ENCODE data around the gene NBPF20. TPM values are rescaled to one million over a fixed set of nuclear protein-coding genes. Genes with fewer than 3 reads are reported as not detected.
"Not testable (repeated sequence)": the region's sequence is repeated elsewhere in the genome, so short reads cannot be mapped to it uniquely, and the experiment has no call there.

NBPF20 gene
- polyA plus RNA-seq, 1 donor from 2014 or later, result 6.8 TPM

DNA sequence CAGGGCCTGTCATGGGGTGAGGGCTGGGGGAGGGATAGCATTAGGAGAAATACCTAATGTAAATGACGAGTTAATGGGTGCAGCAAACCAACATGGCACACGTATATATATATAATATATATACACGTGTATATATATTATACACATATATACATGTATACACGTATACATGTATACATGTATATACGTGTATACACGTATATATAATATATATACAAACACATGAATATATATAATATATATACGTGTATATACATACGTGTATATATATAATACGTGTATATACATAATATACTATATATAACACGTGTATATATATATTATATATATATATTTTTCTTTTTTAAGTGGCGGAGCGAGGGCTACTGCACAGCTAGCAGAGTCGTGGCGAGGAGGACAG lies 18.1 kb downstream of the NBPF20 start:
- not testable (repeated sequence) for H3K9me2 ChIP-seq (ENCODE audit: insufficient read depth, low read length); H3K27ac ChIP-seq (ENCODE audit: low read length); H3K4me3 ChIP-seq (ENCODE audit: low read length); H3F3A ChIP-seq (ENCODE audit: insufficient read depth, low read length, poor library complexity, severe bottlenecking); H3K36me3 ChIP-seq (ENCODE audit: insufficient read depth, low read length); H3K9ac ChIP-seq (ENCODE audit: low read length); H3K4me2 ChIP-seq (ENCODE audit: low read length); H3K79me2 ChIP-seq (replicated peaks; ENCODE audit: insufficient read depth, low read length); H3K9me3 ChIP-seq (ENCODE audit: low read length); H2AFZ ChIP-seq (ENCODE audit: low read depth, low read length); H3K27me3 ChIP-seq (ENCODE audit: insufficient read depth, low read depth, low read length); H4K20me1 ChIP-seq (ENCODE audit: insufficient read depth)

DNA sequence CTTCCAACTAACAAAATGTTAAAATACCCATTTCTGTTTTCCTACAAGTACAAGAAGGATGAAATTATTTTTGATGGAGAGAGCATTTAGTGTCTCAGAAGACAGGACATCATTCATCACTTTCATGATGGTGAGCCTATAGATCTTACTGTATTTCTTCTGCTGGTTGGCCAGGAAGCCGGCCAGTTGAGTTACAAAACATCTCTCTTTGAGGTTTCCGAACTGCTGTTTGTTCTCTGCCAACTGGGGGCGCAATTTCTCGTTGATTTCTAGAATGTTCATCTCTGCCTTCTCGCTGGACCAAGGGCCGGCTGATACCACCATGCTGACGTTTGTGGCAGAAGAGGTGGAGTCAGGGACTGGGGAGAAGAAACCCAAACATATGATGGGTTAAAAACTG lies 20.5 kb downstream of the NBPF20 start:
- H2AFZ ChIP-seq (ENCODE audit: low read depth, low read length); H3K79me2 ChIP-seq (replicated peaks; ENCODE audit: insufficient read depth, low read length); H3K27ac ChIP-seq (ENCODE audit: low read length); H3K27me3 ChIP-seq (ENCODE audit: insufficient read depth, low read depth, low read length); H3K4me2 ChIP-seq (ENCODE audit: low read length); H3K4me3 ChIP-seq (ENCODE audit: low read length); H3K9ac ChIP-seq (ENCODE audit: low read length); H4K20me1 ChIP-seq (ENCODE audit: insufficient read depth); H3F3A ChIP-seq (ENCODE audit: insufficient read depth, low read length, poor library complexity, severe bottlenecking); H3K9me3 ChIP-seq (ENCODE audit: low read length); H3K9me2 ChIP-seq (ENCODE audit: insufficient read depth, low read length); H3K36me3 ChIP-seq (ENCODE audit: insufficient read depth, low read length): not testable (repeated sequence)

DNA sequence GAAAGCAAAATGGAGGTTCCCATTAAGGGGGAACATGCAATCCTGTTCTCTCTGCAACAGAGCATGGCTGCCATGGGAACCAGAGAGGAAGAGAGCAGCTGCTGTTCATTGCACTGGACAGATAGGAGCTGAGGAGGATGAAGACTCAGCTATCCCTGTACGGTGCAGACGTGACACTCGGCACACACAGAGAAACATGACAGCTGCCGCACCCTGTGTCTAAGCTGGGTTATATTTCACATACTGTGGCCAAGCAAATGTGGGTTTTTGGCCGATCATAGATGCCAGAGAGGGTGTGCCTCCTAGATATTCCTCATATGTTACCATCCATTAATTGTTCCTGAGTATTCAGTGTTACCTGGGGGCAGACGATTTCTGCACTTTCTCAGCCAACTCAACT lies 24.7 kb downstream of the NBPF20 start:
- H3K4me3 ChIP-seq (ENCODE audit: low read length); H3K9me3 ChIP-seq (ENCODE audit: low read length); H3F3A ChIP-seq (ENCODE audit: insufficient read depth, low read length, poor library complexity, severe bottlenecking); H3K27ac ChIP-seq (ENCODE audit: low read length); H3K4me2 ChIP-seq (ENCODE audit: low read length); H2AFZ ChIP-seq (ENCODE audit: low read depth, low read length); H3K9me2 ChIP-seq (ENCODE audit: insufficient read depth, low read length); H3K79me2 ChIP-seq (replicated peaks; ENCODE audit: insufficient read depth, low read length); H3K9ac ChIP-seq (ENCODE audit: low read length); H3K27me3 ChIP-seq (ENCODE audit: insufficient read depth, low read depth, low read length); H4K20me1 ChIP-seq (ENCODE audit: insufficient read depth); H3K36me3 ChIP-seq (ENCODE audit: insufficient read depth, low read length): not testable (repeated sequence)

Small RNA genes lying within 50 kb of the gene (small RNA-seq; reads per million reads assigned to genes)
- 2.7 to 44.1 (median 7.2) reads per million in 3 experiments for gene RF00003

Other genes starting within 250 kb of the NBPF20 start
- gene PPIAL4D, start 183.4 kb downstream of the NBPF20 start, polyA plus RNA-seq, result not detected in 2 replicates
- gene GPR89A, start 182.4 kb upstream of the NBPF20 start, polyA plus RNA-seq, result 38.4 and 51.7 TPM in 2 replicates

Data from neural cell (in vitro differentiated cells).